ENCODE measurements around the gene TMEM120A. TPM values are rescaled to one million over a fixed set of nuclear protein-coding genes. Genes with fewer than 3 reads are reported as not detected.

TMEM120A gene
- total and polyA plus RNA-seq, 2 experiments from 2014 or later: 50.7 to 91.1 TPM

GRCh38 chr7:75971961-75972763, 22.2 kb downstream of the TMEM120A start:
- Histone ChIP-seq H3K79me2 (no peaks in the 10 kb centered on the region), H3K27me3 (no peaks in the 10 kb centered on the region), H4K20me1 (ENCODE audit: insufficient read depth, poor library complexity, severe bottlenecking) (no peaks in the 10 kb centered on the region), H3K9me3 (ENCODE audit: low read depth) (no peaks in the 10 kb centered on the region), H2AFZ (no peak overlapping the region), H3K9me2 (replicated peaks; ENCODE audit: insufficient read depth) (no peaks in the 10 kb centered on the region), H3K27ac (peak overlapping the region; percentile 43), H3K36me3 (replicated peaks; ENCODE audit: insufficient read depth, low read depth) (no peaks in the 10 kb centered on the region), H3K4me1 (ENCODE audit: insufficient read depth) (peaks cover 4% of the 10 kb centered on the region), H3K4me3 (no peak overlapping the region), H3K4me2 (no peak overlapping the region)
- TF ChIP-seq, protein P1, sequence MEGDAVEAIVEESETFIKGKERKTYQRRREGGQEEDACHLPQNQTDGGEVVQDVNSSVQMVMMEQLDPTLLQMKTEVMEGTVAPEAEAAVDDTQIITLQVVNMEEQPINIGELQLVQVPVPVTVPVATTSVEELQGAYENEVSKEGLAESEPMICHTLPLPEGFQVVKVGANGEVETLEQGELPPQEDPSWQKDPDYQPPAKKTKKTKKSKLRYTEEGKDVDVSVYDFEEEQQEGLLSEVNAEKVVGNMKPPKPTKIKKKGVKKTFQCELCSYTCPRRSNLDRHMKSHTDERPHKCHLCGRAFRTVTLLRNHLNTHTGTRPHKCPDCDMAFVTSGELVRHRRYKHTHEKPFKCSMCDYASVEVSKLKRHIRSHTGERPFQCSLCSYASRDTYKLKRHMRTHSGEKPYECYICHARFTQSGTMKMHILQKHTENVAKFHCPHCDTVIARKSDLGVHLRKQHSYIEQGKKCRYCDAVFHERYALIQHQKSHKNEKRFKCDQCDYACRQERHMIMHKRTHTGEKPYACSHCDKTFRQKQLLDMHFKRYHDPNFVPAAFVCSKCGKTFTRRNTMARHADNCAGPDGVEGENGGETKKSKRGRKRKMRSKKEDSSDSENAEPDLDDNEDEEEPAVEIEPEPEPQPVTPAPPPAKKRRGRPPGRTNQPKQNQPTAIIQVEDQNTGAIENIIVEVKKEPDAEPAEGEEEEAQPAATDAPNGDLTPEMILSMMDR (IDR thresholded peaks at IDR 0.05; ENCODE audit: poor library complexity): no peak
- no peak for TF ChIP-seq EZH2phosphoT487 (IDR thresholded peaks at IDR 0.05; ENCODE audit: low read depth, severe bottlenecking, unreplicated experiment)
- TF ChIP-seq EZH2 (IDR thresholded peaks at IDR 0.05; ENCODE audit: borderline replicate concordance): no peak
- no peak for DNase-seq (ENCODE audit: low spot score)
- WGBS (ENCODE audit: low lambda C conversion rate, missing lambda C conversion rate): 76% methylated on average over 19 of the region's 19 CpGs

DNA sequence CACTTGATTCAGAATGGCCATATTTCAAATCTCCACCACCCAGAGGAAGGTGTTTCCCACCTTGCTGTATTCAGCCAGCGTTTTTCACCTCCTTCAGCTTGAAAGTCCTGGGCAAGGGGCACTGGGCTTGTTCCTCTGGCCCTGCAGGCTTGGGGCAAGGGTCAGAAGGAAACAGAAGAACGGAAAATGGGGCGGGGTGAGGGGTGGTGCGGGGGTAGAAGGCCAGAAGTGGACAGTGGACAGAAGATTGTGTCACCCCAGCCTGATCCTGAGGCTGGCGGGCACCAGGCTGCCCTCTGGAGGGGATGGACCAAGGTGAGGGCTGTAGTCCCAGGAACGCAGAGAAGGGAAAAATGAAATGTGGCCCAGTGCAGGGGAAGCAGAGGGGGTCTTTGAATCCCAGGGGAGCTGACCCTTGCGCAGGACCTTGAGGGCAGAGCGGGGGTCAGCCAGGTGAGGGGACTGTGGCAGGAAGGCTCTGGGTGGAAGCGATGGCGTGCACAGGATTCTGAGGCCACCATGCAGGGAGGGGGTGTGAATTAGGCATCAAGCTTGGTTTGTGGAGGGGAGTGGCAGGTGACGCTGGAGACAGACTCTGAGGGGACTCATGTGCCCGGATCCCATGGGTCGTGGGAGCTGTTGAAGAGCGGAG, 23.0 kb downstream of the TMEM120A start:
- 90% methylated on average over 14 of the region's 14 CpGs for WGBS (ENCODE audit: low lambda C conversion rate, missing lambda C conversion rate)
- no peaks in the 10 kb centered on the region for H3K9me3 ChIP-seq (ENCODE audit: low read depth)
- DNase-seq (ENCODE audit: low spot score): no peak
- H3K36me3 ChIP-seq (replicated peaks; ENCODE audit: insufficient read depth, low read depth): no peaks in the 10 kb centered on the region
- no peaks in the 10 kb centered on the region for H4K20me1 ChIP-seq (ENCODE audit: insufficient read depth, poor library complexity, severe bottlenecking)
- no peaks in the 10 kb centered on the region for H3K27me3 ChIP-seq
- H3K9me2 ChIP-seq (replicated peaks; ENCODE audit: insufficient read depth): no peaks in the 10 kb centered on the region
- H2AFZ ChIP-seq: no peak overlapping the region
- no peak overlapping the region for H3K4me2 ChIP-seq
- no peaks in the 10 kb centered on the region for H3K79me2 ChIP-seq
- H3K4me1 ChIP-seq (ENCODE audit: insufficient read depth): peaks cover 9% of the 10 kb centered on the region
- peak overlapping the region; percentile 12 for H3K27ac ChIP-seq
- TF ChIP-seq, protein P1 (IDR thresholded peaks at IDR 0.05; ENCODE audit: poor library complexity): no peak
- no peak overlapping the region for H3K4me3 ChIP-seq

- Histone ChIP-seq H2AFZ (no peak overlapping the region), H3K4me1 (ENCODE audit: insufficient read depth) (peaks cover 9% of the 10 kb centered on the region)
Measured at GRCh38 chr7:75969704-75970498, 24.5 kb downstream of the TMEM120A start.

More at GRCh38 chr7:75969704-75970498, 24.5 kb downstream of the TMEM120A start:
- Histone ChIP-seq H3K9me3 (ENCODE audit: low read depth) (no peaks in the 10 kb centered on the region), H3K4me3 (no peak overlapping the region), H3K4me2 (no peak overlapping the region), H3K79me2 (peaks cover 2% of the 10 kb centered on the region), H4K20me1 (ENCODE audit: insufficient read depth, poor library complexity, severe bottlenecking) (no peaks in the 10 kb centered on the region), H3K9me2 (replicated peaks; ENCODE audit: insufficient read depth) (no peaks in the 10 kb centered on the region), H3K27ac (peak overlapping the region; percentile 45), H3K27me3 (no peaks in the 10 kb centered on the region), H3K36me3 (replicated peaks; ENCODE audit: insufficient read depth, low read depth) (no peaks in the 10 kb centered on the region)
- TF ChIP-seq EZH2phosphoT487 (IDR thresholded peaks at IDR 0.05; ENCODE audit: low read depth, severe bottlenecking, unreplicated experiment): no peak
- TF ChIP-seq, protein P1 (IDR thresholded peaks at IDR 0.05; ENCODE audit: poor library complexity): no peak
- TF ChIP-seq EZH2 (IDR thresholded peaks at IDR 0.05; ENCODE audit: borderline replicate concordance): no peak
- DNase-seq (ENCODE audit: low spot score): no peak
- WGBS (ENCODE audit: low lambda C conversion rate, missing lambda C conversion rate): 87% methylated on average over 30 of the region's 30 CpGs

All from hepatocyte (in vitro differentiated cells).